ENCODE measurements around the gene NMRAL1. TPM values are rescaled to one million over a fixed set of nuclear protein-coding genes. Genes with fewer than 3 reads are reported as not detected.

Gene NMRAL1
- total RNA-seq, 2 donors from 2014 or later, result 56.9 to 75.2 TPM

- Mint-ChIP-seq H3K27me3 (ENCODE audit: insufficient read depth) (no peaks in the 10 kb centered on the region), H3K4me3 (no peak overlapping the region), H3K27ac (no peak overlapping the region)
Observed at GRCh38 chr16:4467916-4468315, 6.5 kb downstream of the NMRAL1 start.

GRCh38 chr16:4465977-4466779 lies 8.2 kb downstream of the NMRAL1 start:
- H3K36me3 ChIP-seq (ENCODE audit: control insufficient read depth, insufficient read depth, low read length), result peaks cover 35% of the 10 kb centered on the region
- H3K4me3 ChIP-seq (ENCODE audit: low read length), result no peak overlapping the region
- no peaks in the 10 kb centered on the region for H3K27me3 ChIP-seq (ENCODE audit: control insufficient read depth, insufficient read depth, low read length, poor library complexity, severe bottlenecking)
- Mint-ChIP-seq H3K4me3 (no peak overlapping the region), H3K4me1 (no peaks in the 10 kb centered on the region), H3K36me3 (ENCODE audit: low read depth) (peaks cover 34% of the 10 kb centered on the region), H3K27ac (no peak overlapping the region), H3K9me3 (no peaks in the 10 kb centered on the region), H3K27me3 (ENCODE audit: insufficient read depth) (no peaks in the 10 kb centered on the region)
- no peaks in the 10 kb centered on the region for H3K4me1 ChIP-seq (ENCODE audit: control insufficient read depth, insufficient read depth, low read length)
- no peak overlapping the region for H3K27ac ChIP-seq (ENCODE audit: low read depth, low read length)
- no peaks in the 10 kb centered on the region for H3K9me3 ChIP-seq (ENCODE audit: control insufficient read depth, low read length)
- WGBS, 2 experiments (ENCODE audit: insufficient coverage in 1 of 2, insufficient read length in 1 of 2), result 93 to 96% methylated on average over 26 to 32 of the region's 32 CpGs
- no peak for DNase-seq
- H3K9ac ChIP-seq (ENCODE audit: extremely low read depth, low read length, poor library complexity, severe bottlenecking), result no peak overlapping the region
- no peak for TF ChIP-seq CTCF (conservative IDR thresholded peaks at IDR 0.05)

More at GRCh38 chr16:4467916-4468315, 6.5 kb downstream of the NMRAL1 start:
- Histone ChIP-seq H3K4me3 (ENCODE audit: low read length) (no peak overlapping the region), H3K9ac (ENCODE audit: extremely low read depth, low read length, poor library complexity, severe bottlenecking) (no peak overlapping the region), H3K4me1 (ENCODE audit: control insufficient read depth, insufficient read depth, low read length) (no peaks in the 10 kb centered on the region), H3K9me3 (ENCODE audit: control insufficient read depth, low read length) (no peaks in the 10 kb centered on the region), H3K36me3 (ENCODE audit: control insufficient read depth, insufficient read depth, low read length) (peaks cover 35% of the 10 kb centered on the region), H3K27ac (ENCODE audit: low read depth, low read length) (no peak overlapping the region), H3K27me3 (ENCODE audit: control insufficient read depth, insufficient read depth, low read length, poor library complexity, severe bottlenecking) (no peaks in the 10 kb centered on the region)
- no peaks in the 10 kb centered on the region for H3K9me3 Mint-ChIP-seq
- no peaks in the 10 kb centered on the region for H3K4me1 Mint-ChIP-seq
- WGBS, 2 experiments (ENCODE audit: insufficient coverage in 1 of 2, insufficient read length in 1 of 2), result 96 to 99% methylated on average over 15 to 16 of the region's 16 CpGs
- H3K36me3 Mint-ChIP-seq (ENCODE audit: low read depth), result peaks cover 37% of the 10 kb centered on the region
- no peak for TF ChIP-seq CTCF (conservative IDR thresholded peaks at IDR 0.05)
- DNase-seq, result no peak

DNA sequence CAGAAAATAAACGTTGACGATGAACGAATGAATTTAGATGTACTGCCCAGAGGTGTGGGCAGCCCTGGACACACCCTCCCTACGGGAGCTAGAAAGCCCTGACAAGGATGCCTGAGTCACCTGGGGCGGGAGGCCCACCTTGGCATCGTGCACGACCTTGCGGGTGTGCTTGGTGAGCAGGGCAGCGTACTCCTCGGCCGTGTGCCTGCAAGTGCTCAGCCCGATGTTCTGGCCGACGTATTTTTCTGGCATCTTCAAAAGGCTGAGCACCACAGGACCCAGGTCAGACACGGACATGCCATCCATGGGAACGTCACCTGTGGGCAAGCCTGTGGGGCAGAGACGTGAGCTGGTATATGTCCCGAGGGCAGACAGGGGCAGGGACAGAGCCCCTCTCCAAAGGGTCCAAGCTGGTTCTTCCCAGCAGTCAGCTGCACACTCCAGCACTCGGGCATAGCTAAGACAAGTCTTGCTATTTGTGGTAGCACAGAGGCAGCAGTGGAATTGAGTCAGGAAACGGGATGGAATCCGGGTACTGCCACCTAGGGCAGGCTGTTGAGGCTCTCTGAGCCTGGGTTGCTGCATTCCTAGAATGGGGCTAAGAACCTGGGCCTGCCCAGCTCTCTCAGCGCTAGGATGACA lies 10.8 kb downstream of the NMRAL1 start:
- DNase-seq, result no peak
- Mint-ChIP-seq H3K36me3 (ENCODE audit: low read depth) (peaks cover 33% of the 10 kb centered on the region), H3K4me3 (no peak overlapping the region), H3K27me3 (ENCODE audit: insufficient read depth) (no peaks in the 10 kb centered on the region), H3K27ac (peak overlapping the region; percentile 62), H3K4me1 (no peaks in the 10 kb centered on the region), H3K9me3 (no peaks in the 10 kb centered on the region)
- H3K9me3 ChIP-seq (ENCODE audit: control insufficient read depth, low read length), result no peaks in the 10 kb centered on the region
- H3K36me3 ChIP-seq (ENCODE audit: control insufficient read depth, insufficient read depth, low read length), result peaks cover 32% of the 10 kb centered on the region
- H3K27me3 ChIP-seq (ENCODE audit: control insufficient read depth, insufficient read depth, low read length, poor library complexity, severe bottlenecking), result no peaks in the 10 kb centered on the region
- WGBS, 2 experiments (ENCODE audit: insufficient coverage in 1 of 2, insufficient read length in 1 of 2), result 92 to 93% methylated on average over 21 to 22 of the region's 22 CpGs
- H3K27ac ChIP-seq (ENCODE audit: low read depth, low read length), result peak overlapping the region; percentile 4
- no peaks in the 10 kb centered on the region for H3K4me1 ChIP-seq (ENCODE audit: control insufficient read depth, insufficient read depth, low read length)
- no peak for TF ChIP-seq CTCF (conservative IDR thresholded peaks at IDR 0.05)
- H3K9ac ChIP-seq (ENCODE audit: extremely low read depth, low read length, poor library complexity, severe bottlenecking), result peak overlapping the region; percentile 6
- H3K4me3 ChIP-seq (ENCODE audit: low read length), result no peak overlapping the region

Measured in endodermal cell (in vitro differentiated cells).